NB4 (cell line): ENCODE measurements around the gene MAP3K12.

Experiments used
- CTCF ChIP-seq: IDR thresholded peaks from one replicate; pipeline ENCODE4 v1.5.1; 2012; ENCODE audit warnings: low read depth, low read length
- MAX ChIP-seq: IDR thresholded peaks from 2 replicates; pipeline ENCODE4 v1.6.1; 2011; ENCODE audit warnings: low read depth, low read length
- MYC ChIP-seq: IDR thresholded peaks from 2 replicates; pipeline ENCODE4 v1.6.1; 2011; ENCODE audit warnings: low read depth, low read length
- POLR2A ChIP-seq: IDR thresholded peaks from 2 replicates; pipeline ENCODE4 v1.6.1; 2011; ENCODE audit warnings: mild to moderate bottlenecking; ENCODE audit not compliant: insufficient read length; ENCODE audit errors: extremely low read depth

- TF ChIP-seq POLR2A (no peak), CTCF (no peak), MAX (no peak), MYC (no peak)
Measured at GRCh38 chr12:53518381-53518780, 19.1 kb upstream of the MAP3K12 start.
